Loucy (cell line): Measurements from ENCODE around the gene PDIA6.

Experiments
- CTCF ChIP-seq: fragments of 200-600 bp; sonication (generic); conservative IDR thresholded peaks from 2 replicates; pipeline ENCODE4 v1.5.1; 2014; ENCODE audit warnings: mild to moderate bottlenecking, antibody characterized with exemption, low read length
- EZH2phosphoT487 ChIP-seq: fragments of 200-600 bp; IDR thresholded peaks from 2 replicates; pipeline ENCODE4 v1.6.1; 2018; ENCODE audit warnings: antibody characterized with exemption, mild to moderate bottlenecking, moderate library complexity, borderline replicate concordance

GRCh38 chr2:10755621-10756020 is 57.0 kb downstream of the PDIA6 start:
- TF ChIP-seq CTCF (no peak), EZH2phosphoT487 (no peak)
